Raji (cell line): ENCODE results near the gene SPATA31C1.
"Not testable (repeated sequence)": the region's sequence is repeated elsewhere in the genome, so short reads cannot be mapped to it uniquely, and the experiment has no call there.

ENCODE experiments used
- POLR2A ChIP-seq: IDR thresholded peaks from 2 replicates; pipeline ENCODE4 v1.6.1; 2011; ENCODE audit warnings: low read depth, low read length, control low read depth; ENCODE audit not compliant: insufficient read depth

Gene SPATA31C1

DNA sequence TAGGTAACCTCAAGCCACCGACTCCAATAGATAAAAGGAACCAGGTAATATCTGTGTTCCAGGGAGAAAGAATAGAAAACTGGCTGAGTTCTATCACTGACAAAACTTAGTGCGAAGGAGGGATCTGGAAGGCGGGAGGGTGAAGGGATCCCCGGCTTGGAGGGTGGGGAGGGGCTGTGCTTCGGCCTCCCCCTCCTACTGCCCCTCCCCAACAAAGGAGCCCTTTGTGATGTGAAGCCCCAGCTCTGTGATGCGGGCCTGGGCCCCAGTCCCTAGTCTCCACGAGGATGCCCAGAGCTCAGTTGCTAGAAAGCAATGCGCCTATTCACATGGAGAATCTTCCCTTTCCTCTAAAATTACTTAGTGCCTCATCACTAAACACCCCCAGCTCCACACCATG lies at the start of gene SPATA31C1:
TSS of gene SPATA31C1 (plus strand) at position 301 of the 400 bp plus-strand sequence.
- TF ChIP-seq POLR2A: not testable (repeated sequence)

GRCh38 chr9:87868175-87868574 lies 49.6 kb upstream of the SPATA31C1 start:
- no peak for TF ChIP-seq POLR2A

DNA sequence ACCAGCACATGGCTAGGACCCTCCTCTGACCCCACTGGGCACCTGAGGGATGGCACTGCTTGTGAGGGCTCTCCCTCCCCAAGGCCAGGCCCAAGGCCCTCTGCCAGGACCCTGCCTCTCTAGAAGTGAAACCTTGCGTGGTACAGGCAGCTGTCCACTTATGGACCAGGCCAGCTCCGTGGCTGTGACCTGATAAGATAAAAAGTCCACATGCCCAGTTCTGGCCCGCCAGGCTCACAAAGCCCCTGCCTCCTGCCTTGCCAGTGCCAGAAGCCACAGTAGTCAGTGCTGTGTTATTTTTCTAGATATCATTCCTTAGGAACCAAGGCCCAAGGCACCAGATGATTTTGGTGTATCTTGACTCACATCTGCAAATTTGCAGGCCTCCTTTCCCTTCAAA lies 49.1 kb upstream of the SPATA31C1 start:
- no peak for TF ChIP-seq POLR2A

DNA sequence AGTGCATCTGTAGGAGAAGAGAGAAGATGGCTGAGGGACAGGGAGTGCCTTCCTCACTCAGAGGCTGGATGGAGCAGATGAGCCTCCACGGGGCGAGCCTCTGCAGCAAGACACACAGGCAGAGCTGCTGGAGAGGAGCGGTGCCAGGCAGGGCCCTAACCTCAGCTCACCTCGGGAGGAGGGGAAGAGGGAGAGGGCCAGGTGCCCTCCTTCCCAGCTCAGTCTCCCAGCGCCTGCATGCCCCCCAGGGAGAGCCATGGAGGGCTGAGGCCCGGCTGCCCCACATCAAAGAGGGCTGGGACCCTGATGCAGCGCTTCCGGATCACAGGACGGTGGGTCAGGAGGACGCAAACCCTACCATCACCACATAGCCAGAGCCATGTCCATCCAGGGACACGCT lies 48.7 kb upstream of the SPATA31C1 start:
- TF ChIP-seq POLR2A: no peak

- no peak for TF ChIP-seq POLR2A
Observed at GRCh38 chr9:87871425-87872078, 46.2 kb upstream of the SPATA31C1 start.

DNA sequence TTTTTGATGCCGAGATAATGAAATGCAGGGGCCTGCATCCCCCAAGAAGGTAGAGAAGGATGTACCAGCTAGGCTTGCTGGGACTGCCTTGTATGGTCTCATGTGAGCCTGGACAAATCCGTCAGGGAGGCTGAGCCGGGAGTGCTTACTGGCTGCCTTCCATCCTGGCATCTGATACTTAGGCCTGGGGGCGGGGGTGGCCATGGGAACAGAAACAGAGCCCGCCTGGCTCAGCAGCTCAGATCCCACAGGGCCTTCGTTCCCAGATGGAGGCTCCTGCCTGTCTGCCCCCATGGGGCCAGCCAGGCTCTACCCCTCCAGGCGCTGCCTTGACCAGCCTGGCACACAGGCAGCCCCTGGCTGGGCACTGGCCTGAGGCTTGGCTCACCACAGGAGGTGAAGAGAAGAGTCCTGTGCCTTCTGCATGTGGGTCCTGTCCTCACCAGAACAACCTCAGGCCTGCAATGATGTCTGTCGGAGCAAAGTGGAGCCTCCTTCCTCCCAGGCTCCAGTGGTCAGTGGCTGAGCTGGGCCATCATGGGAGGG lies 45.6 kb upstream of the SPATA31C1 start:
- TF ChIP-seq POLR2A: no peak

DNA sequence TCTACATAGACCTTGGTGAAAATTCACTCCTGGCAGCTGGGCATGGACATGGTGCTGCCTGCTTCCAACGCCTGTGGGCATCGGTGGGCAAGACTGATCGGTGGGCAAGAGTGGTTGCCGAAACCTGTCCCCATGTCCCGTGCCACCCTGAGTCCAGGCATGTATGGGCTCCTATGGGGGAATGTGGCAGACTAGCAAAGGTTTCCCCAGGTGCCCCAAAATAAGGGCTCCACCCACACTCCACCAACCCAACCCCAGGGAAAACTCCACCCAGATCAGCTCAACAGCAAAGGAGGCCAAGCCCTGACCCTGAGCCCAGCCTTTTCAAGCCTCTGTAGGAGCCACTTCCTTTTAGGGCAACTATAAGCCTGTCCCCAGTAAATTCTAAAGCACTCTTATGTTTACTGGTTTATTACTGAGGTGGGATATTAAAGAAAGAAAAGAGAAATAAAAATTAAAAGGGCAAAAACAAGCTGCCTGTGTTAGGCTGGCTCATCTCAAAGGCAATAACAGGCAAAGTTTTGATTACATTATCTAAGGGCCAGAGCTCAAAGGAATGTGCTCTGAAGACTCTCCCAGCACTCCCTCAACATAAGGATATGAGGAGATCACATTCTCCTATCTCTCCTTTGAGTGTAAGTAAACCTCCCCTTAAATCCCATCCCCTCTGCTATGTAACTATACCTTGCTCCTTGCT lies 44.0 kb upstream of the SPATA31C1 start:
- TF ChIP-seq POLR2A: no peak

DNA sequence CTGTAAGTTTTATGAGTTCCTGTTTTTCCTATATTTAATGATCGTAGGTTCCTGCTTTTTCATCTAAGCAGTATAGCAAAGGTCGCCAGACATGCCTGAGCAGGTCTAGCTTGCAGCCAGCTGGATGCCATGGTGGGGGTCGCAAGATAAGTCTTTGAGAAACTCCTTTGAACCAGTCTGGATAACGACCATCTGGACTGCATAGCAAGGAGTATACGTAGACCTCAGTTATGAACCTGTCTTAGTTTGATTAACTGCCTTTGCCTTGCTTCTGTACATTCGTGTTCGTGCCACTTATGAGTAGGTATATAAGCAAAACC lies 43.5 kb upstream of the SPATA31C1 start:
- no peak for TF ChIP-seq POLR2A

GRCh38 chr9:87875060-87875459 lies 42.7 kb upstream of the SPATA31C1 start:
- no peak for TF ChIP-seq POLR2A

DNA sequence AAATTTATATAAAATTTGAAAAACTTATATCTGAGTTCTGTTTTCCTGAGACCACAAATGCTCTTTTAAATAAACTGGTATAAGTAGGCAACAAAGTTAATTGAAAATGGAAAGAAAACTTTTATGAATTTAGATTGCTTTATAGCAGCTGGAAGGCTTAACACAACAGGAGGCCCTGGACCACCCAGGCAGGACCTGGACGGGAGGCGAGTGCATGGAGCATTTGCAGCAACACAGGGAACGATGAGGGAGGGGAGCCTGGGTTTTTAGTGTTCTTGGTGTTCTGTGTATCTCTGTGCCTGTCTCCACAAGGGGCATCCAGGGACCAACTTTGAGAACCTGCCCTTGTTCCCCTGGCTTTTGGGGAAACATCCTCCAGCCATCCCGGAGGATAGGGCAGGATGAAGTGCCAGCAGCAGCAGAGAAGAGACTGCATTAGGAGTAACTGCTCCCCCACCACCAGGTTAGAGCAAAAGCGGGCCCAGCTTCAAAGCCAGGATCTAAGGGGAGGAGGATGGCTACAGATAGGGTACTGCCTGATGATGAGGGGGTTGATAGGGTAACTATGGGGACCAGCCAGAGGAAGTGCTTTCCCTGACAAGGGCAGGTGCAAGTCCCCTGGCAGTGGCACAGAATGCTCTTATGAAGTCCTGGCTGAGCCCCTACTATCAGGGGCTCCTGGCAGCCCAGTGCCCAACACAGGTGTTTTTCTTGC lies 41.8 kb upstream of the SPATA31C1 start:
- TF ChIP-seq POLR2A: no peak

DNA sequence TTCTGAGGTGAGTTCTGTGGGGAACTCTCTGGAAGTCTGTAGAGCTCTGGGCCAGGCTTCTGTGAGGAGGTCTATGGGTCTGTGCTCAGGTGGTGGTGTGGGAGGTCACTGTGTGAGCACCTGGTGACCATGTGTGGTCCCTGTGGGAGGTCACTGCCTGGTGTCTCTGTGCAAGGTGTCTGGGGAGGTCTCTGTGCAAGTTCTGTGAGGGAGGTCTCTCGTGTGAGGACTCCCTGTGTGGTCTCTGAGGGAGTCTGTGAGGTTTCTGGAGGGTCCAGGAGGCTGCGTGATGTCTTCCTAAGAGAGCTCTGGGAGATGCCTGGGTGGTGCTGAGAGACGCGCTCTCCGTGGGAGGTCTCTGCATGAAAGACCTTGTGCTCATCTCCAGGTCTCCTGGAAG lies 41.1 kb upstream of the SPATA31C1 start:
- TF ChIP-seq POLR2A: no peak

- no peak for TF ChIP-seq POLR2A
Observed at GRCh38 chr9:87878989-87879511, 38.7 kb upstream of the SPATA31C1 start.

GRCh38 chr9:87880116-87880515 lies 37.6 kb upstream of the SPATA31C1 start:
- no peak for TF ChIP-seq POLR2A

DNA sequence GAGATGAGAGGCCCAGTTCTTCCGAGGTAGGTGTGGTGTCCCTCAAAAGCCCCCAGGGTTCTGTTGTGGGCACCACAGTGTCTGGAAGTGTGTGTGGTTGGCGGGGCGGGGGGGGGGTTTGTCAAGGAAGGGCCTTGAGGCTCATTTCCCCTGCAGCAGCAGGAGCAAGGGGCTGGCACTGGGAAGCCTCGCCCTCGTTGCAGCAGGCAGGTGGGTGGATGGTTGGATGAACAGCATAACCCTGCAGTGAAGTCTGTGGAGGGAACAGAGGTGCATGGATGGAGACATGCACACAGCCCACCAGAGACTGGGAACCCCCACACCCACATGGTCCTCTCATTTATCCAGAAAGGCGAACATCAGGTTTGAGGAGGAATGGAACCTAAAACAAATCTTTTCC lies 37.1 kb upstream of the SPATA31C1 start:
- TF ChIP-seq POLR2A: no peak

DNA sequence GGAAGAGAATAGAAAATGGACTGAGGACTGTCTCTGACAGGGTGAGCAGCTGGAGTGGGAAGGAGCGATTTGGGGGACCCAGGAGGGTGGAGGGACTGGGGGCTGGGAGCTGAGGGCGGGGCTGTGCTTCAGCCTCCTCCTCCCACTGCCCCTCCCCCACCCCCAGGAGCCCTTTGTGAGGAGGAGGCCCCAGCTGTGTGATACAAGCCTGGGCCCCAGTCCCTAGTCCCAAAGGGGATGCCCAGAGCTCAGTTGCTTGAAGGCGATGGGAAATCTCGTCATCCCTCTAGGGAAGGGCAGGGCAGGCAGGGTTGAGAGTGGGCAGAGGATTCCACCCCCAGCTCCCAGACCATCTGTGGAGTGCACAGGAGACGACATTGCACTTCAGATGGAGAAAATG lies 35.1 kb upstream of the SPATA31C1 start, which contains the start of gene SPATA31E1:
TSS of gene SPATA31E1 (plus strand) at position 251 of the 400 bp plus-strand sequence. CDS start at position 266, 15 bp downstream.
- no peak for TF ChIP-seq POLR2A
